Esophagus muscularis mucosa (tissue), 4 donors: ENCODE measurements around the gene PRXL2C. TPM values are rescaled to one million over a fixed set of nuclear protein-coding genes. Genes with fewer than 3 reads are reported as not detected.

Experiments
- DNase-seq: peaks from one replicate; pipeline ENCODE4 v3.0.0-alpha.2; 2017; ENCODE audit errors: extremely low spot score
- H3K27ac ChIP-seq, 4 donors: fragments of 200-600 bp; sonication (generic); replicated peaks in 1 of 4; 1 replicate in 3 of 4; 2 replicates in 1 of 4; pipeline ENCODE4 v1.5.1; 2016 to 2019; ENCODE audit warnings: mild to moderate bottlenecking in 1 of 4
- H3K27me3 ChIP-seq, 4 donors: fragments of 200-600 bp; sonication (generic); one replicate each; pipeline versions ENCODE4 v1.5.1 to v1.6.0; 2016 to 2019
- H3K36me3 ChIP-seq, 4 donors: fragments of 200-600 bp; sonication (generic); one replicate each; pipeline ENCODE4 v1.5.1; 2016 to 2019
- H3K4me1 ChIP-seq, 4 donors: fragments of 200-600 bp; sonication (generic); one replicate each; pipeline ENCODE4 v1.5.1; 2016 to 2019
- H3K4me3 ChIP-seq, 4 donors: fragments of 200-600 bp; sonication (generic); 1 replicate in 2 of 4; 2 replicates in 2 of 4; pipeline ENCODE4 v1.5.1; 2016 to 2019; ENCODE audit warnings: mild to moderate bottlenecking in 4 of 4, moderate library complexity in 1 of 4
- H3K9me3 ChIP-seq, 4 donors: fragments of 200-600 bp; sonication (generic); 1 replicate in 3 of 4; 2 replicates in 1 of 4; pipeline ENCODE4 v1.5.1; 2016 to 2019
- EP300 ChIP-seq: sonication (generic); formaldehyde crosslinking; IDR thresholded peaks from one replicate; pipeline ENCODE4 v1.6.1; 2017; ENCODE audit warnings: antibody characterized with exemption
- POLR2A ChIP-seq: fragments of 450-650 bp; IDR thresholded peaks from one replicate; pipeline ENCODE4 v1.6.1; 2017; ENCODE audit warnings: antibody characterized with exemption, moderate library complexity, mild to moderate bottlenecking, low read depth
- POLR2AphosphoS5 ChIP-seq, 2 donors: sonication (generic); formaldehyde crosslinking; IDR thresholded peaks; one replicate each; pipeline ENCODE4 v1.6.1; 2017; ENCODE audit warnings: antibody characterized with exemption in 2 of 2
- WGBS: methylation state at CpG from one replicate; pipeline ENCODE4 v1.1.5; 2018; 5-methylcytosine and 5-hydroxymethylcytosine counted together
- intact Hi-C: fragments of 100-400 bp; cut with DNase I; formaldehyde crosslinking; loops from one replicate; pipeline ENCODE4 v1.15.1; 2023
- total RNA-seq, 4 donors: library from RNA; depleted of rRNA; stranded (reverse); fragments of >200 nt; gene quantifications; one replicate each; pipeline versions ENCODE4 v1.1.0 to v1.2.1, GENCODE V29; 2016
- TF ChIP-seq, protein P1 (sequence below), 3 experiments: fragments of 200-600 bp in 2 of 3; fragments of 450-650 bp in 1 of 3; sonication (generic) in 2 of 3; IDR thresholded peaks; one replicate each; pipeline ENCODE4 v1.5.1; 2017 to 2019; ENCODE audit warnings: antibody characterized with exemption in 3 of 3, mild to moderate bottlenecking in 2 of 3, moderate library complexity in 1 of 3

Gene PRXL2C
- total RNA-seq, 4 donors from 2014 or later, result 20.3 to 33.3 (median 26.3) TPM

DNA sequence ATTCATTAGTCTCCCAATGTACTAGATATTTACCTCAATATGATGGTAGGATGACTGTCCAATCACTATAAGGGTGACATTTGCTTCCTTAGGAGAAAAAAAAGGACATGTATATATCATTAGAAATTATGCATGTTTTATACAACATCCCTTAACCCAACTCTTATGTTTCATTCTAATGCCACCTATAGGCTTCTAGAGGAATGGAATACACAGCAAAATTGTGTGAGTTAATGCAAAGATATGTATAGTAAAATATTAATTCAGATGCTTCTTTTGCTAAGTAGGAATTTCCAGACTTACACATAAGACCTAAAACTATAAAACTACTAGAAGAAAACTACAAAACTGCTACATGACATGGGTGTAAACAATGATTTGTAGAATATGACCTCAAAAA is 3.5 kb downstream of the PRXL2C start:
- TF ChIP-seq EP300, result no peak
- TF ChIP-seq POLR2AphosphoS5 (IDR thresholded peaks at IDR 0.05), result no peak
- TF ChIP-seq, protein P1, sequence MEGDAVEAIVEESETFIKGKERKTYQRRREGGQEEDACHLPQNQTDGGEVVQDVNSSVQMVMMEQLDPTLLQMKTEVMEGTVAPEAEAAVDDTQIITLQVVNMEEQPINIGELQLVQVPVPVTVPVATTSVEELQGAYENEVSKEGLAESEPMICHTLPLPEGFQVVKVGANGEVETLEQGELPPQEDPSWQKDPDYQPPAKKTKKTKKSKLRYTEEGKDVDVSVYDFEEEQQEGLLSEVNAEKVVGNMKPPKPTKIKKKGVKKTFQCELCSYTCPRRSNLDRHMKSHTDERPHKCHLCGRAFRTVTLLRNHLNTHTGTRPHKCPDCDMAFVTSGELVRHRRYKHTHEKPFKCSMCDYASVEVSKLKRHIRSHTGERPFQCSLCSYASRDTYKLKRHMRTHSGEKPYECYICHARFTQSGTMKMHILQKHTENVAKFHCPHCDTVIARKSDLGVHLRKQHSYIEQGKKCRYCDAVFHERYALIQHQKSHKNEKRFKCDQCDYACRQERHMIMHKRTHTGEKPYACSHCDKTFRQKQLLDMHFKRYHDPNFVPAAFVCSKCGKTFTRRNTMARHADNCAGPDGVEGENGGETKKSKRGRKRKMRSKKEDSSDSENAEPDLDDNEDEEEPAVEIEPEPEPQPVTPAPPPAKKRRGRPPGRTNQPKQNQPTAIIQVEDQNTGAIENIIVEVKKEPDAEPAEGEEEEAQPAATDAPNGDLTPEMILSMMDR (IDR thresholded peaks at IDR 0.05), result peak in 1 of 3 experiments; percentile 11
- no peak overlapping the region for H3K4me3 ChIP-seq
- H3K27ac ChIP-seq, result no peak overlapping the region
- H3K9me3 ChIP-seq, result no peaks in the 10 kb centered on the region
- intact Hi-C loops, result loop anchor here (5.0 to 10.0 kb wide), 2 partner anchors 34 to 197 kb away; partner anchors contain the start of genes CDC14B and HABP4
- H3K36me3 ChIP-seq, result peaks cover 9 to 57% (median 49%) of the 10 kb centered on the region in 4 donors
- peaks cover 25 to 37% (median 32%) of the 10 kb centered on the region in 4 donors for H3K4me1 ChIP-seq
- no peaks in the 10 kb centered on the region for H3K27me3 ChIP-seq
- no peak for DNase-seq

DNA sequence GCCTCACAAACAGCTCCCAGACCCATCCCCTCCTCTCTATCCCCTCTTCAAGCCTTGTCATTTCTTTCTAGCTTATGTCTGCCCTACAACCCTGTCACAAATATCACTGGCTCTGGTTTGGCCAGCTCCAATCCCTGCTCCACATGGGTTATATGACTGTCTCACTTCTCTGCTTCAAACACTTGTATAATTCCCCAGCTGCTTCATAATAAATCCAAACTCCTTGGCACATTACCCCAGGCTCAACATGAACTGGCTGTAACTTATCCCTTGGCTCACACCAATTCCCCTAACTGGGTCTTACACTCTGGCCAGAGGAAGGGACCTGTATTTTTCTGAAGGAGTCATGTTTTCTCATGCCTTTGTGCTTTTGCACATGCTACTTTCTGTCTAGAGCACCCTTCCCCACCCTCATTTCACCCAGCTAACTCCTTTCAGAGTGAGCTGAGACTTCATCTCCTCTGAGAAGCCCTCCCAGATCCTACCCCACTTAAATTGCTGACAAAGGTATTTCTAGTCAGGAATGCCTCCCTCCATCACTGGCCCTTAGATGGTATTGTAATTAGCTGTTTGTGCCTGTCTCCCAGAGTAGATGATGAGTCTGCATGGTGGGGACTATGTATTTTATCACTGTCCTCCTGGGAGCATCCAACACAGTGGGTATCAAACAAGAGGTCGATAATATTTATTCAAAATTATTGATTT is 5.3 kb downstream of the PRXL2C start:
- Histone ChIP-seq H3K36me3 (peaks cover 9 to 74% (median 60%) of the 10 kb centered on the region in 4 donors), H3K27me3 (no peaks in the 10 kb centered on the region), H3K4me1 (peaks cover 13 to 30% (median 24%) of the 10 kb centered on the region in 4 donors), H3K9me3 (no peaks in the 10 kb centered on the region), H3K4me3 (no peak overlapping the region), H3K27ac (peak overlapping the region in 1 of 4 donors; percentile 0)
- DNase-seq, result no peak
- intact Hi-C loops, result loop anchor here (5.0 to 10.0 kb wide), 2 partner anchors 32 to 195 kb away; partner anchors contain the start of genes CDC14B and HABP4
- no peak for TF ChIP-seq POLR2AphosphoS5 (IDR thresholded peaks at IDR 0.05)
- no peak for TF ChIP-seq EP300
- TF ChIP-seq POLR2A, result no peak
- TF ChIP-seq, protein P1 (IDR thresholded peaks at IDR 0.05), result no peak
- 96% methylated on average over 1 of the region's 1 CpG for WGBS

DNA sequence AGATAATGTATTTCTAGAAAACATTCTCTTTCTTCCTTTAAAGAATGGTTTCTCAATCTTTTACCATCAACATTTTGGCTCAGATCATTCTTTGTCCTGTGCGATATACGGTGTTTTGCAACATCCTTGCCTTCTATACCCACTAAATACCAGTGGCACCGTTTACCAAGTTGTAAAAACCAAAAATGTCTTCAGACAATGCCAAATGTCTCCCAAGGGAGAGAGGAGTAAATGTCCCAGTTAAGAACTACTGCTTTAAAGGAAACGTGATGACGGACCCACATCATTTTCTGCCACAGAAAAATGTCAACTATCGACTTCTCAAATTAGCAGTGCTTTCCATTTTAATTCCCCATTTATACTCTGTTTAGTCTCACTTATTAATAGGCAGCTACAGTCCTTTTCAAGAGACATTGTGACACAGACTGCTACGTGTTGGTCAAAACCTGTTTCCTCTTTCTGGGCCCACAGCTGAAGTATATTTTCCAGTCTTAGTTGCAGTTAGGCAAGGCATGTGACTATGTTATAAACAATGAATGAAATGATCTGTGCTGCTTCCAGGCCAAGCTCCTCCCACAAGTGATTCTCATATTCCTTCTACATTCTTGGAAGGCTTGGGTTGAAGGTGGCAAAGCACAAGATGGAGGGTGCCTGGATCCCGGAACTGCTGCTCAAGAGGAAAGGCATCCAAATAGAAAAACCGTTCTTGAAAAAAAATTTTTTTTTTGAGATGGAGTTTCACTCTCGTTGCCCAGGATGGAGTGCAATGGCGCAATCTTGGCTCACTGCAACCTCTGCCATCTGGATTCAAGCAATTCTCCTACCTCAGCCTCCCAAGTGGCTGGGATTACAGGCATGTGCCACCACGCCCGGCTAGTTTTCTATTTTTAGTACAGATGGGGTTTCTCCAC is 8.8 kb downstream of the PRXL2C start:
- Histone ChIP-seq H3K4me3 (no peak overlapping the region), H3K9me3 (no peaks in the 10 kb centered on the region), H3K4me1 (peaks cover 0 to 13% (median 10%) of the 10 kb centered on the region in 4 donors), H3K27me3 (no peaks in the 10 kb centered on the region), H3K27ac (peak overlapping the region; percentile 37 to 74 (median 64)), H3K36me3 (peaks cover 18 to 96% (median 85%) of the 10 kb centered on the region in 4 donors)
- peak in 1 of 2 donors; percentile 60 for TF ChIP-seq POLR2AphosphoS5 (IDR thresholded peaks at IDR 0.05)
- TF ChIP-seq, protein P1 (IDR thresholded peaks at IDR 0.05), result no peak
- 66% methylated on average over 13 of the region's 13 CpGs for WGBS
- DNase-seq, result no peak
- intact Hi-C loops, result no loop called here

DNA sequence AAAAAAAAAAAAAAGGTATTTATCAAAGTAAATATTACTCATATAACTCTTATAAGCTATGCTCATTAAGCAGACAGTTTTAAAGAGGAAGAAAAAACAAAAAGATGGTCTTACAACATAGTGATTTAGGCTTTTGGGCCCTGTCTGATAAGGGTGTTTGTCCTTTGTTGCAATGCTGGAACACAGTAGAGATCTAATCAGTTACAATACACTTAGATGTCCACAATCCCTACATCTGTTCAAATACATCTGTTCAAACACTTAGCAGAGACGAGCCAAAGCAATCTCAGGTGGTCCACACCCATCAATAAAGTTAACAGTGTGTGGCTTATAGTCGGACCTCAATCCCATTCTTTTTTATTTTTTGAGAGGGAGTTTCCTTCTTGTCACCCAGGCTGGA is 11.0 kb downstream of the PRXL2C start:
- intact Hi-C loops, result no loop called here
- Histone ChIP-seq H3K4me3 (no peak overlapping the region), H3K27ac (no peak overlapping the region), H3K36me3 (peaks cover 10 to 86% (median 68%) of the 10 kb centered on the region in 4 donors), H3K9me3 (no peaks in the 10 kb centered on the region), H3K27me3 (no peaks in the 10 kb centered on the region), H3K4me1 (peaks cover 0 to 10% (median 8%) of the 10 kb centered on the region in 4 donors)
- WGBS, result 89% methylated on average over 2 of the region's 2 CpGs
- DNase-seq, result no peak
- TF ChIP-seq POLR2A (no peak), EP300 (no peak)

DNA sequence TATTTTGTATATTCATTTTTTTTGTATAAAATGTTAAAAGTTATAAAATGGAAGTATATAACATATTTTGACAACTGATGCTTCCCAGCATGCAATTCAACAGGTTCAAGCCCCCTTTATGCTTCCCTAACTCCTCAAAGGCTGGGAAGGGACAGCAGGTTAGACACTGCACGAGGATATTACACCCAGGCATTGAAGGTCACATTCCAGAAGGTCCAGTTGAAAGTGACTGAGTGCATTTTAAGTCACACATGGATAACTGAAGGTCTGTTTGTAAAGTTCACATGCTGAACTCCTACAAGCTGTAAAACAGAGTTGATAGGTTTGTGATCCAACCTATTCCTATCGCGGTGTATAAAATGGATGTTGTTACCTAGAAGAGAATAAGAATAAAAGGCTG is 13.6 kb downstream of the PRXL2C start:
- Histone ChIP-seq H3K27ac (no peak overlapping the region), H3K36me3 (peaks cover 10 to 61% (median 48%) of the 10 kb centered on the region in 4 donors), H3K4me3 (no peak overlapping the region), H3K27me3 (no peaks in the 10 kb centered on the region), H3K4me1 (peaks cover 0 to 10% (median 4%) of the 10 kb centered on the region in 4 donors), H3K9me3 (no peaks in the 10 kb centered on the region)
- intact Hi-C loops, result no loop called here
- DNase-seq, result no peak
- 82% methylated on average over 3 of the region's 3 CpGs for WGBS
- TF ChIP-seq, protein P1 (IDR thresholded peaks at IDR 0.05), result no peak
- TF ChIP-seq POLR2A (no peak), POLR2AphosphoS5 (IDR thresholded peaks at IDR 0.05) (no peak)
